DMS 273 (cell line): ENCODE data around the gene MRPS18A.

Experiments
- DNase-seq: peaks from one replicate; lab custom pipeline; 2025; ENCODE audit not compliant: unreplicated experiment; lab: John Stamatoyannopoulos, UW

MRPS18A gene

GRCh38 chr6:43699564-43700186, 12.1 kb upstream of the MRPS18A start:
- DNase-seq = peak; percentile 84

- DNase-seq = peak; percentile 89
Measured at GRCh38 chr6:43698584-43699349, 11.2 kb upstream of the MRPS18A start.

- no peak for DNase-seq
Measured at GRCh38 chr6:43697421-43697820, 9.8 kb upstream of the MRPS18A start.

- DNase-seq = peak; percentile 58
Measured at GRCh38 chr6:43695967-43696291, 8.3 kb upstream of the MRPS18A start.

- peak; percentile 98 for DNase-seq
Measured at GRCh38 chr6:43695215-43695966, 7.8 kb upstream of the MRPS18A start.

GRCh38 chr6:43689421-43689820, 1.8 kb upstream of the MRPS18A start:
- no peak for DNase-seq

GRCh38 chr6:43687079-43687436, 533 bp downstream of the MRPS18A start:
- DNase-seq = no peak

GRCh38 chr6:43683708-43684455, 3.7 kb downstream of the MRPS18A start:
- DNase-seq = no peak

GRCh38 chr6:43682724-43683429, 4.7 kb downstream of the MRPS18A start:
- no peak for DNase-seq

GRCh38 chr6:43681303-43681702, 6.3 kb downstream of the MRPS18A start:
- no peak for DNase-seq

- DNase-seq = no peak
Measured at GRCh38 chr6:43680308-43681200, 7.0 kb downstream of the MRPS18A start.

- DNase-seq = no peak
Measured at GRCh38 chr6:43679057-43679456, 8.5 kb downstream of the MRPS18A start.

- DNase-seq = no peak
Measured at GRCh38 chr6:43678341-43678740, 9.2 kb downstream of the MRPS18A start.

- DNase-seq = no peak
Measured at GRCh38 chr6:43677759-43678158, 9.8 kb downstream of the MRPS18A start.

- DNase-seq = no peak
Measured at GRCh38 chr6:43676962-43677606, 10.5 kb downstream of the MRPS18A start.

GRCh38 chr6:43674921-43675320, 12.7 kb downstream of the MRPS18A start:
- DNase-seq = no peak

GRCh38 chr6:43674291-43674690, 13.3 kb downstream of the MRPS18A start:
- DNase-seq = peak; percentile 35

- peak; percentile 95 for DNase-seq
Measured at GRCh38 chr6:43673444-43674084, 14.0 kb downstream of the MRPS18A start.
